Hematopoietic multipotent progenitor cell (in vitro differentiated cells): ENCODE data around the gene SLIT3. TPM values are rescaled to one million over a fixed set of nuclear protein-coding genes. Genes with fewer than 3 reads are reported as not detected.

Source experiments
- DNase-seq, 3 donors: peaks; one replicate each; pipeline ENCODE4 v3.0.0-alpha.2; 2011 to 2015; ENCODE audit warnings: low read depth in 2 of 3, low spot score in 2 of 3
- total RNA-seq: library from RNA; depleted of rRNA; stranded (reverse); fragments of >200 nt; gene quantifications from one replicate; pipeline ENCODE4 v1.2.3, GENCODE V29; 2012

SLIT3 gene
- total RNA-seq, 1 donor = under 0.01 TPM

- DNase-seq = no peak
These were observed 452.4 kb downstream of the SLIT3 start for GRCh38 chr5:168848569-168848968.

- no peak for DNase-seq
These were observed 453.3 kb downstream of the SLIT3 start for GRCh38 chr5:168847511-168848073.

- DNase-seq = no peak
These were observed 456.0 kb downstream of the SLIT3 start for GRCh38 chr5:168844922-168845296.

- DNase-seq = no peak
These were observed 456.7 kb downstream of the SLIT3 start for GRCh38 chr5:168844016-168844921.

GRCh38 chr5:168843277-168844015, 457.5 kb downstream of the SLIT3 start:
- no peak for DNase-seq

- DNase-seq = no peak
These were observed 458.3 kb downstream of the SLIT3 start for GRCh38 chr5:168842571-168843205.

GRCh38 chr5:168837852-168838251, 463.1 kb downstream of the SLIT3 start:
- DNase-seq = no peak

GRCh38 chr5:168836603-168837231, 464.2 kb downstream of the SLIT3 start:
- no peak for DNase-seq

- DNase-seq = no peak
These were observed 467.0 kb downstream of the SLIT3 start for GRCh38 chr5:168833936-168834335.

GRCh38 chr5:168833383-168833782, 467.6 kb downstream of the SLIT3 start:
- no peak for DNase-seq

GRCh38 chr5:168832308-168832707, 468.6 kb downstream of the SLIT3 start:
- DNase-seq = no peak

- DNase-seq = no peak
These were observed 469.6 kb downstream of the SLIT3 start for GRCh38 chr5:168831383-168831782.

- no peak for DNase-seq
These were observed 470.1 kb downstream of the SLIT3 start for GRCh38 chr5:168830833-168831232.

- no peak for DNase-seq
These were observed 471.0 kb downstream of the SLIT3 start for GRCh38 chr5:168829922-168830417.

GRCh38 chr5:168829044-168829443, 471.9 kb downstream of the SLIT3 start:
- no peak for DNase-seq

GRCh38 chr5:168827636-168828035, 473.3 kb downstream of the SLIT3 start:
- no peak for DNase-seq

GRCh38 chr5:168826246-168826725, 474.7 kb downstream of the SLIT3 start:
- DNase-seq = no peak

GRCh38 chr5:168822745-168823281, 478.1 kb downstream of the SLIT3 start:
- DNase-seq = no peak

GRCh38 chr5:168822248-168822744, 478.6 kb downstream of the SLIT3 start:
- DNase-seq = no peak

GRCh38 chr5:168820874-168821273, 480.1 kb downstream of the SLIT3 start:
- no peak for DNase-seq
